Measurements from ENCODE around the gene MMP15. TPM values are rescaled to one million over a fixed set of nuclear protein-coding genes. Genes with fewer than 3 reads are reported as not detected.

The MMP15 gene
- total RNA-seq, 1 donor from 2014 or later = 78.7 TPM

DNA sequence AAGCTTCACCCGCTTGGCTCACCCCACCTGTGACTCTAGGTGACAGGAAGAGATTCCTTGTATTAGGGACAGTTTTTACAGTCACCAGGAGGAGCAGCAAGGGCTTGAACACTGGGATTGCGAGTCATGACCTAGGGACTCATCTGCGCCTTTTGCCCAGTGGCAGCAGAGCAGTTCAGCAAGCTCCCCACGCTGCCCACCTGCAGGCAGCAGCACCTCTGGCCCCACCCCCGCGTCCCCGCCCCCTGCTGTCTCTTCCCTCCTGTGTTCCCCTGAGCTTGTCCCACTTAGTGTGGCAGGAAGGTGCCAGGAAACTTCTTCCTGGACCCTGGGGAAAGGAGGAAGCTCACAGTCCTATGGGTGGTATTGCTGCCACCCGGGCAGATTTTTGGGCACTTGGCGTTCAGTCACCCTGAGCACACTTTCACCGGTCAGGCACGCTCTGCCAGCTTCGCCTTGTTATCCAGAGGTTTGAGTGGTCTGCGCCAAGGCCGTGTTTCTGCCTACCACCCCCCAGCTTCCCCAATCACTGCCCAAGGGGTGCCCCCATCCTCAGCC is 8.7 kb downstream of the MMP15 start:
- TF ChIP-seq, protein P1, sequence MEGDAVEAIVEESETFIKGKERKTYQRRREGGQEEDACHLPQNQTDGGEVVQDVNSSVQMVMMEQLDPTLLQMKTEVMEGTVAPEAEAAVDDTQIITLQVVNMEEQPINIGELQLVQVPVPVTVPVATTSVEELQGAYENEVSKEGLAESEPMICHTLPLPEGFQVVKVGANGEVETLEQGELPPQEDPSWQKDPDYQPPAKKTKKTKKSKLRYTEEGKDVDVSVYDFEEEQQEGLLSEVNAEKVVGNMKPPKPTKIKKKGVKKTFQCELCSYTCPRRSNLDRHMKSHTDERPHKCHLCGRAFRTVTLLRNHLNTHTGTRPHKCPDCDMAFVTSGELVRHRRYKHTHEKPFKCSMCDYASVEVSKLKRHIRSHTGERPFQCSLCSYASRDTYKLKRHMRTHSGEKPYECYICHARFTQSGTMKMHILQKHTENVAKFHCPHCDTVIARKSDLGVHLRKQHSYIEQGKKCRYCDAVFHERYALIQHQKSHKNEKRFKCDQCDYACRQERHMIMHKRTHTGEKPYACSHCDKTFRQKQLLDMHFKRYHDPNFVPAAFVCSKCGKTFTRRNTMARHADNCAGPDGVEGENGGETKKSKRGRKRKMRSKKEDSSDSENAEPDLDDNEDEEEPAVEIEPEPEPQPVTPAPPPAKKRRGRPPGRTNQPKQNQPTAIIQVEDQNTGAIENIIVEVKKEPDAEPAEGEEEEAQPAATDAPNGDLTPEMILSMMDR (IDR thresholded peaks at IDR 0.05; ENCODE audit: insufficient read depth, low read length, poor library complexity, severe bottlenecking) = no peak
- DNase-seq (ENCODE audit: low read depth) = no peak
- no peaks in the 10 kb centered on the region for H3K36me3 ChIP-seq (ENCODE audit: control insufficient read depth, insufficient read depth, low read length)
- H3K4me3 ChIP-seq (ENCODE audit: low read depth, low read length) = no peak overlapping the region
- H3K27me3 ChIP-seq (ENCODE audit: control insufficient read depth, insufficient read depth, low read length) = no peaks in the 10 kb centered on the region

DNA sequence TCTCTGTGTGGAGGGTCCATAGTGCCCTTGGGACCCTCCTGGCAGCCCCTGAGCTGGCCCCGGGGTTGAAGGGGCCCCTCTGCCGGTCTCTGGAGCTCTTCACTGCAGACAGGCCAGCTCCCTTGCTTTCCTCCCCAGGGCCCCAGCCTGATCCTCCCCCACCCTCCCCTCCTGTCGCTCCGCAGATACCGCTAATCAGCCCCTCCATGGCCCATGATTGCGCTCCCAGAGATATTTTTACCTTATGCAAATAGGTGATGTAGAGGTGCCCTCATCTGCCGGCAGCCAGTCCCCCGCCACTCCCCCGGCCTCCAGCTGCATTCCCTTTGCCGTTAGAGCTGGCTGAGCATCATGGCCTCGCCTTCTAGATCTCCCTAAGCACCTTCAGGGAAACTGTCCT is 9.2 kb downstream of the MMP15 start:
- TF ChIP-seq, protein P1 (IDR thresholded peaks at IDR 0.05; ENCODE audit: insufficient read depth, low read length, poor library complexity, severe bottlenecking) = no peak
- H3K4me3 ChIP-seq (ENCODE audit: low read depth, low read length) = no peak overlapping the region
- no peaks in the 10 kb centered on the region for H3K36me3 ChIP-seq (ENCODE audit: control insufficient read depth, insufficient read depth, low read length)
- DNase-seq (ENCODE audit: low read depth) = no peak
- no peaks in the 10 kb centered on the region for H3K27me3 ChIP-seq (ENCODE audit: control insufficient read depth, insufficient read depth, low read length)

DNA sequence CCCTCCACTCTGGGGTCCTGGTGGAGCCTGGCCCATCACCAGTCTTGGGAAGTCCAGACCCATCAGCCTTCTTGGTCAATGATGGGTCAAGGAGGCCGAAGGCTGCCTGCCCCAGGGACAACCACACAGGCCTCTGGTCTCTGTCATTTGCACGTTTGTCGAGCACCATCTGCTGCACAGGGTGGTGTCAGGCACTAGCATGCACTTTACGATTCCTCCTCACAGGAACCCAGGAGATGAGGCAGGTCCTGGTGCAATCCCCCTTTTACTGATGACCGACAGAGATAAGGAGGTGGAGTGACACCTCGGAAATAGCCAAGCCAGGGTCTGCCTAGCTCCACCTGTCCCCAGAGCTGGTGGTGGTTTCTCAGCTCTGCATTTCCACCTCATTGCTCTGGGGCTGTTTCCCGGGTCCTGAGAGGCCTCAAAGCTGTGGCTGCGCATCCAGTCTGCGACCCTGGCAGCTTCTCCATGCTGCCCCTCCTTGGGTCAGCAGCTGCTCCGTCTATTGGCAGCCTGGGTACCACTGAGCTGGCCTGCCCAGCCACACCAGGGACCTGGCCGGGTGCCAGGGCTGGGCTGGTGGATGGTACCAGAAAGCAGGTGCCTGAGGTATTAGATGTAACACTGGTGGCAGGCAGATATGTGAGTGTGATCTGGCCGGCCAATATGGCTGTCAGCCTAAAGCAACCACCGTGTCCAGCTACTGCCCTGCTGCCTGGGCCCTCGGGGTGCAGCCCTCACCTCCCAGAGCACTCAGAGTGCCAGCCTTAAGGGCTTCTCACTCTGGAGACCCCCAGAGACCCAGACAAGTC is 10.0 kb downstream of the MMP15 start:
- Histone ChIP-seq H3K27me3 (ENCODE audit: control insufficient read depth, insufficient read depth, low read length) (no peaks in the 10 kb centered on the region), H3K4me3 (ENCODE audit: low read depth, low read length) (no peak overlapping the region), H3K36me3 (ENCODE audit: control insufficient read depth, insufficient read depth, low read length) (no peaks in the 10 kb centered on the region)
- TF ChIP-seq, protein P1 (IDR thresholded peaks at IDR 0.05; ENCODE audit: insufficient read depth, low read length, poor library complexity, severe bottlenecking) = no peak
- no peak for DNase-seq (ENCODE audit: low read depth)

DNA sequence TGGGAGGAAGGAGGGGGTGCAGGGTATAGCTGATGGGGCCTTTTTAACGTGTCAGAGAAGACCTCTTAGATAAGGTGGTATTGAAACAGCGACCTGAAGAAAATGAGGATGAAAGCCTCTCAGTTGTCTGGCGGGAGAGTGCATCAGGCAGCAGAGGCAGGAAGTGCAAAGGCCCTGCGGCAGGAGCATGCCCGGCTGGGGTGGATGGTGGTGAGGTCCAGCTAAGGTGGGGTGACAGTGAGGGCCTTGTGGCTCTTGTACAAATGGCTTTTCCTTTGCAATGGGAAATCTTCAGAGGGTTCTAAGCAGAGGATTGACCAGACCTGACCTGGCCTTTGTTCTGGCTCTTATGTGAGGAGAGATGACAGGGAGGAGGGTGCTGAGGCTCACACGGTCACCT is 11.4 kb downstream of the MMP15 start:
- Histone ChIP-seq H3K4me3 (ENCODE audit: low read depth, low read length) (no peak overlapping the region), H3K36me3 (ENCODE audit: control insufficient read depth, insufficient read depth, low read length) (no peaks in the 10 kb centered on the region), H3K27me3 (ENCODE audit: control insufficient read depth, insufficient read depth, low read length) (no peaks in the 10 kb centered on the region)
- no peak for DNase-seq (ENCODE audit: low read depth)
- TF ChIP-seq, protein P1 (IDR thresholded peaks at IDR 0.05; ENCODE audit: insufficient read depth, low read length, poor library complexity, severe bottlenecking) = no peak

DNA sequence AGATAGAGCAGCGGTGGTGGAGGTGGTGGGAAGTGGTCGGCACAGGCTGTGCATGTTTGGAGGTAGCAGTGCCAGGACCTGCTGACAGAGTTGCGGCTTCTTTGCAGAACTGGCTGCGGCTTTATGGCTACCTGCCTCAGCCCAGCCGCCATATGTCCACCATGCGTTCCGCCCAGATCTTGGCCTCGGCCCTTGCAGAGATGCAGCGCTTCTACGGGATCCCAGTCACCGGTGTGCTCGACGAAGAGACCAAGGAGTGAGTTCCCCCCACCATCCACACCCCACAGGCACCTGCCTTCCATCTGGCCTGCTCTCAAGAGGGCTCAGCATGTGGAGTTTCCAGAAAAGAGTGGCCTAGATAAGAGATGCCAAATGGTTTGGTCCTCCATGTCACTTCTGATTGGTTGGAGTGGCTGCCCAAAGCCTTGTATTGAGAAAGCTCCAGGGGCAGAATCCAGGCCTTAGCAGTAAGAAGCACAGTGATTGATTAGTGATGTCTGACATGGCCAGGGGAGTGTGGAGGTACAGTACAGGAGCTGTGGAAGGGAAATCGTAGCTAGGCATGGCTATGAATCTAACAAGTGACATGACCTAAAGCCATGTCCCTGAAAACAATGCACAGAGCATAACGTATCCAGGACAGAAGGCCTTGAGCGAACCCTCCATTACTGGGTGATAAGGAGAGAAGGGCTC is 12.0 kb downstream of the MMP15 start:
- H3K27me3 ChIP-seq (ENCODE audit: control insufficient read depth, insufficient read depth, low read length) = no peaks in the 10 kb centered on the region
- DNase-seq (ENCODE audit: low read depth) = no peak
- TF ChIP-seq, protein P1 (IDR thresholded peaks at IDR 0.05; ENCODE audit: insufficient read depth, low read length, poor library complexity, severe bottlenecking) = no peak
- no peaks in the 10 kb centered on the region for H3K36me3 ChIP-seq (ENCODE audit: control insufficient read depth, insufficient read depth, low read length)
- no peak overlapping the region for H3K4me3 ChIP-seq (ENCODE audit: low read depth, low read length)
